DOHH2 (cell line): ENCODE results near the gene OR1A2.
A peak's percentile ranks its signal among the peaks of the same experiment; 100 is the strongest.
"Not testable (repeated sequence)": the region's sequence is repeated elsewhere in the genome, so short reads cannot be mapped to it uniquely, and the experiment has no call there.

Source experiments
- H3F3A ChIP-seq: fragments of 200-600 bp; sonication (generic), shearing (Covaris generic); 2 replicates; pipeline ENCODE4 v1.6.0; 2016; ENCODE audit warnings: antibody characterized with exemption, mild to moderate bottlenecking; ENCODE audit not compliant: control insufficient read depth, insufficient read depth
- H3K27ac ChIP-seq: fragments of 200-600 bp; sonication (generic); 2 replicates; pipeline ENCODE4 v1.5.1; 2014; ENCODE audit warnings: low read depth, mild to moderate bottlenecking, low read length, moderate library complexity
- H3K27me3 ChIP-seq: fragments of 200-600 bp; sonication (generic); 2 replicates; pipeline ENCODE4 v1.6.1; 2014; ENCODE audit warnings: mild to moderate bottlenecking, low read length, mixed read lengths; ENCODE audit not compliant: control insufficient read depth
- H3K36me3 ChIP-seq: fragments of 200-600 bp; sonication (generic); 2 replicates; pipeline ENCODE4 v1.6.1; 2014; ENCODE audit warnings: mild to moderate bottlenecking, low read length, moderate library complexity, mixed read lengths; ENCODE audit not compliant: control insufficient read depth
- H3K4me1 ChIP-seq: fragments of 200-600 bp; sonication (generic); 2 replicates; pipeline ENCODE4 v1.6.1; 2014; ENCODE audit warnings: mild to moderate bottlenecking, low read length, mixed read lengths; ENCODE audit not compliant: control insufficient read depth
- H3K4me2 ChIP-seq: fragments of 200-600 bp; sonication (generic); 2 replicates; pipeline ENCODE4 v1.6.0; 2014; ENCODE audit warnings: mild to moderate bottlenecking, low read length, moderate library complexity
- H3K4me3 ChIP-seq: fragments of 200-600 bp; sonication (generic); 2 replicates; pipeline ENCODE4 v1.5.1; 2014; ENCODE audit warnings: mild to moderate bottlenecking, low read length, mixed read lengths
- H3K79me2 ChIP-seq: fragments of 200-600 bp; sonication (generic); 2 replicates; pipeline ENCODE4 v1.6.1; 2014; ENCODE audit warnings: mild to moderate bottlenecking, low read length, mixed read lengths; ENCODE audit not compliant: control insufficient read depth
- H3K9me2 ChIP-seq: fragments of 200-600 bp; sonication (generic); replicated peaks from 2 replicates; pipeline ENCODE4 v1.6.1; 2014; ENCODE audit warnings: mild to moderate bottlenecking, low read length, mixed read lengths; ENCODE audit not compliant: control insufficient read depth
- H3K9me3 ChIP-seq: fragments of 200-600 bp; sonication (generic); 2 replicates; pipeline ENCODE4 v1.6.1; 2014; ENCODE audit warnings: antibody characterized with exemption, low read length, mixed read lengths; ENCODE audit not compliant: control insufficient read depth, insufficient read depth
- H4K20me1 ChIP-seq: fragments of 200-600 bp; sonication (generic); 2 replicates; pipeline ENCODE4 v1.6.0; 2014; ENCODE audit warnings: low read depth, mild to moderate bottlenecking, antibody characterized with exemption, low read length, moderate library complexity; ENCODE audit not compliant: control insufficient read depth, insufficient read depth
- CTCF ChIP-seq: fragments of 200-600 bp; sonication (generic); IDR thresholded peaks from one replicate; pipeline ENCODE4 v1.5.1; 2014; ENCODE audit warnings: antibody characterized with exemption, mild to moderate bottlenecking, low read depth, low read length; ENCODE audit not compliant: poor library complexity, severe bottlenecking
- EZH2phosphoT487 ChIP-seq: fragments of 200-600 bp; sonication (generic); IDR thresholded peaks from 2 replicates; pipeline ENCODE4 v1.6.1; 2017; ENCODE audit warnings: borderline replicate concordance, mild to moderate bottlenecking, antibody characterized with exemption, low read length, moderate library complexity, mixed read lengths

The OR1A2 gene

GRCh38 chr17:3213587-3213986 is 16.3 kb downstream of the OR1A2 start:
- no peaks in the 10 kb centered on the region for H3K27me3 ChIP-seq
- no peaks in the 10 kb centered on the region for H3K4me1 ChIP-seq
- no peak overlapping the region for H3K4me3 ChIP-seq
- no peak overlapping the region for H3K4me2 ChIP-seq
- no peaks in the 10 kb centered on the region; the same call in 1 of the 2 replicates for H3F3A ChIP-seq
- no peaks in the 10 kb centered on the region for H3K9me3 ChIP-seq
- no peak overlapping the region for H3K27ac ChIP-seq
- H4K20me1 ChIP-seq: no peaks in the 10 kb centered on the region
- TF ChIP-seq CTCF: no peak
- no peak for TF ChIP-seq EZH2phosphoT487
- no peaks in the 10 kb centered on the region for H3K79me2 ChIP-seq
- H3K9me2 ChIP-seq: no peaks in the 10 kb centered on the region
- no peaks in the 10 kb centered on the region for H3K36me3 ChIP-seq

- peaks cover 39% of the 10 kb centered on the region for H3K4me1 ChIP-seq
- peak overlapping the region; percentile 77 for H3K27ac ChIP-seq
- H3K27me3 ChIP-seq, H3K79me2 ChIP-seq, H3K9me2 ChIP-seq, H4K20me1 ChIP-seq, H3K9me3 ChIP-seq, H3F3A ChIP-seq, H3K36me3 ChIP-seq: not testable (repeated sequence)
- H3K4me2 ChIP-seq: peak overlapping the region; percentile 47
- H3K4me3 ChIP-seq: peak overlapping the region; percentile 29
Measured at GRCh38 chr17:3219978-3220377, 22.7 kb downstream of the OR1A2 start.

- Histone ChIP-seq H3K9me3 (peaks cover 8% of the 10 kb centered on the region), H3K36me3 (peaks cover 5% of the 10 kb centered on the region), H3K79me2 (no peaks in the 10 kb centered on the region), H3K27me3 (no peaks in the 10 kb centered on the region), H3K4me3 (peak overlapping the region; percentile 41), H3K4me2 (peak overlapping the region; percentile 54), H4K20me1 (no peaks in the 10 kb centered on the region), H3K4me1 (peaks cover 39% of the 10 kb centered on the region), H3K9me2 (no peaks in the 10 kb centered on the region), H3F3A (peaks cover 2% of the 10 kb centered on the region; the same call in 1 of the 2 replicates), H3K27ac (peak overlapping the region; percentile 49)
- TF ChIP-seq EZH2phosphoT487: no peak
- no peak for TF ChIP-seq CTCF
Measured at GRCh38 chr17:3221850-3222249, 24.5 kb downstream of the OR1A2 start.

- Histone ChIP-seq H3K27ac (peak overlapping the region; percentile 49), H3K79me2 (no peaks in the 10 kb centered on the region), H4K20me1 (no peaks in the 10 kb centered on the region), H3K4me1 (peaks cover 39% of the 10 kb centered on the region), H3K36me3 (peaks cover 5% of the 10 kb centered on the region), H3K9me3 (peaks cover 8% of the 10 kb centered on the region), H3K4me2 (peak overlapping the region; percentile 54), H3K9me2 (no peaks in the 10 kb centered on the region), H3K27me3 (no peaks in the 10 kb centered on the region), H3F3A (peaks cover 2% of the 10 kb centered on the region; the same call in 1 of the 2 replicates), H3K4me3 (peak overlapping the region; percentile 41)
- TF ChIP-seq CTCF: no peak
- no peak for TF ChIP-seq EZH2phosphoT487
Measured at GRCh38 chr17:3222505-3222904, 25.2 kb downstream of the OR1A2 start.

GRCh38 chr17:3224721-3225352 is 27.5 kb downstream of the OR1A2 start:
- H3K27ac ChIP-seq, H3K4me3 ChIP-seq, H3K4me2 ChIP-seq, H3F3A ChIP-seq, H3K36me3 ChIP-seq, H3K9me3 ChIP-seq, H3K27me3 ChIP-seq, H3K9me2 ChIP-seq, H4K20me1 ChIP-seq, H3K79me2 ChIP-seq: not testable (repeated sequence)
- peaks cover 31% of the 10 kb centered on the region for H3K4me1 ChIP-seq

GRCh38 chr17:3232300-3232699 is 35.0 kb downstream of the OR1A2 start:
- not testable (repeated sequence) for H3K36me3 ChIP-seq

More at GRCh38 chr17:3232300-3232699, 35.0 kb downstream of the OR1A2 start:
- not testable (repeated sequence) for H3K4me3 ChIP-seq, H3F3A ChIP-seq, H4K20me1 ChIP-seq, H3K4me1 ChIP-seq, H3K27ac ChIP-seq, H3K9me2 ChIP-seq, H3K79me2 ChIP-seq, H3K27me3 ChIP-seq, H3K4me2 ChIP-seq, H3K9me3 ChIP-seq
